Activated CD8-positive, alpha-beta T cell treated with anti-CD3 and anti-CD28 coated beads for 36 hours (primary cell): Measurements from ENCODE around the gene ZNF670. TPM values are rescaled to one million over a fixed set of nuclear protein-coding genes. Genes with fewer than 3 reads are reported as not detected.

ENCODE experiments used
- ATAC-seq: fragments of 200-7000 bp; cut with Tn5 transposase; one replicate; pipeline ENCODE4 v1.10.0; 2021; ENCODE audit warnings: mild to moderate bottlenecking, moderate library complexity
- CTCF ChIA-PET: fragments of 350-600 bp; sonication (Branson Sonifier 250); formaldehyde crosslinking; loops from one replicate; lab custom pipeline; 2021; ENCODE audit warnings: antibody characterized with exemption; lab: Charles Lee
- POLR2A ChIA-PET: fragments of 350-600 bp; sonication (Branson Sonifier 250); formaldehyde crosslinking; loops from one replicate; lab custom pipeline; 2021; ENCODE audit warnings: antibody characterized with exemption; lab: Charles Lee
- DNase-seq: peaks from one replicate; pipeline ENCODE4 v3.0.0-alpha.2; 2020
- H3K27ac Mint-ChIP-seq: one replicate; pipeline ENCODE4 v1.8.0; 2021; ENCODE audit warnings: mild to moderate bottlenecking, mixed read lengths
- H3K27me3 Mint-ChIP-seq: one replicate; pipeline ENCODE4 v1.8.0; 2021; ENCODE audit warnings: mixed read lengths
- H3K36me3 Mint-ChIP-seq: one replicate; pipeline ENCODE4 v1.8.0; 2021; ENCODE audit warnings: low read depth, mixed read lengths
- H3K4me1 Mint-ChIP-seq: one replicate; pipeline ENCODE4 v1.8.0; 2021; ENCODE audit warnings: low read depth, mixed read lengths
- H3K4me3 Mint-ChIP-seq: one replicate; pipeline ENCODE4 v1.8.0; 2021; ENCODE audit warnings: mild to moderate bottlenecking, moderate library complexity, mixed read lengths
- H3K9me3 Mint-ChIP-seq: one replicate; pipeline ENCODE4 v1.8.0; 2021; ENCODE audit warnings: mixed read lengths
- intact Hi-C: fragments of 100-400 bp; cut with micrococcal nuclease; formaldehyde crosslinking; loops from one replicate; pipeline ENCODE4 v1.10.0; 2022
- total RNA-seq, 2 experiments: library from RNA; stranded (reverse); gene quantifications; one replicate each; pipeline ENCODE4 v1.2.3, GENCODE V29; 2021
- TF ChIP-seq, protein P1 (sequence below): fragments of 200-600 bp; IDR thresholded peaks from one replicate; pipeline ENCODE4 v1.8.0; 2022; ENCODE audit warnings: antibody characterized with exemption, mild to moderate bottlenecking

ZNF670 gene
- total RNA-seq, 2 experiments from 2014 or later: 3.3 to 4.0 TPM

DNA sequence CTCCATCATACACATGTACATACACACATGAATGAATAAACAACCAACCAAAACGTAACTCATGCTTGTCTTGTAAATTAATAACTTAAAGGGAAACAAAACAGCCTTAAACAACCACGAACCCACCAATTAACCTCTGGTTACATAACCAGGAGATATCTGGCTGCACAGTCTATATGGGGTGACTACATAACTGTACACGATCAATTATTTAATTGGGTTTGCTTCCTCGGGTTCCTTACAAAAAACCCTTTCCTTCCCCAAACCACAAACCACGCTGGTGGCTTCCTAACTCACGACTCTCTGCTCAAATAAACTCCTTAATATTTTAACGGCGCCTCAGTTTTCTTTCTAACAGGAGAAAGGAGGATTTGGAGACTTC is 744 bp downstream of the ZNF670 start:
- intact Hi-C loops: no loop called here
- Mint-ChIP-seq H3K9me3 (peaks cover 18% of the 10 kb centered on the region), H3K36me3 (peaks cover 33% of the 10 kb centered on the region), H3K27me3 (peaks cover 5% of the 10 kb centered on the region), H3K4me3 (peak overlapping the region; percentile 84), H3K27ac (peak overlapping the region; percentile 90), H3K4me1 (peaks cover 30% of the 10 kb centered on the region)
- CTCF ChIA-PET: no interaction called here
- no peak for DNase-seq
- TF ChIP-seq, protein P1, sequence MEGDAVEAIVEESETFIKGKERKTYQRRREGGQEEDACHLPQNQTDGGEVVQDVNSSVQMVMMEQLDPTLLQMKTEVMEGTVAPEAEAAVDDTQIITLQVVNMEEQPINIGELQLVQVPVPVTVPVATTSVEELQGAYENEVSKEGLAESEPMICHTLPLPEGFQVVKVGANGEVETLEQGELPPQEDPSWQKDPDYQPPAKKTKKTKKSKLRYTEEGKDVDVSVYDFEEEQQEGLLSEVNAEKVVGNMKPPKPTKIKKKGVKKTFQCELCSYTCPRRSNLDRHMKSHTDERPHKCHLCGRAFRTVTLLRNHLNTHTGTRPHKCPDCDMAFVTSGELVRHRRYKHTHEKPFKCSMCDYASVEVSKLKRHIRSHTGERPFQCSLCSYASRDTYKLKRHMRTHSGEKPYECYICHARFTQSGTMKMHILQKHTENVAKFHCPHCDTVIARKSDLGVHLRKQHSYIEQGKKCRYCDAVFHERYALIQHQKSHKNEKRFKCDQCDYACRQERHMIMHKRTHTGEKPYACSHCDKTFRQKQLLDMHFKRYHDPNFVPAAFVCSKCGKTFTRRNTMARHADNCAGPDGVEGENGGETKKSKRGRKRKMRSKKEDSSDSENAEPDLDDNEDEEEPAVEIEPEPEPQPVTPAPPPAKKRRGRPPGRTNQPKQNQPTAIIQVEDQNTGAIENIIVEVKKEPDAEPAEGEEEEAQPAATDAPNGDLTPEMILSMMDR: no peak
- no peak for ATAC-seq
- POLR2A ChIA-PET: interaction anchor here (0.6 to 1.2 kb wide), 2 partner anchors 135 to 148 kb away, joined by 3 to 4 read pairs; no protein-coding TSS in a partner anchor

DNA sequence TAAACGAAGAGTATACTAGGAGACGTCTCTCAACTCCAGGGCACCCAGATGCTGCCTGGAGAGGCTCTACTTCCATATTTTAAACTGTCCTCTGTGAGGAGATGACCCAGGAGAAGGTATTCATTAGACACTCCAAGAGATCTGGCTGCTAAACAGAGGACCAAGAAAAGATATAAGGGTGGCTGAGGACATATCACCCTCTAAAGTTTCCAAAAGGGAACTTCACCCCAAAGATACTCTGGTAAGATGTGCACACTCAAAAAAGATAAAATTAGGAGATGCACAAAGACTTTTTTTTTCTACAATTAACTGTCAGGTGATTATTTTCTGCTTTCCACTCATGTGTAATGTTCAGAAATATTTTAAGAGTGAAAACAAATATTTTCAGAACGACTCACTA is 1.4 kb downstream of the ZNF670 start:
- intact Hi-C loops: no loop called here
- H3K27me3 Mint-ChIP-seq: peaks cover 2% of the 10 kb centered on the region
- POLR2A ChIA-PET: no interaction called here
- peak overlapping the region; percentile 84 for H3K4me3 Mint-ChIP-seq
- DNase-seq (no peak), ATAC-seq (no peak)
- H3K36me3 Mint-ChIP-seq: peaks cover 35% of the 10 kb centered on the region
- peaks cover 20% of the 10 kb centered on the region for H3K9me3 Mint-ChIP-seq
- TF ChIP-seq, protein P1: no peak
- CTCF ChIA-PET: no interaction called here
- H3K27ac Mint-ChIP-seq: peak overlapping the region; percentile 90
- H3K4me1 Mint-ChIP-seq: peaks cover 30% of the 10 kb centered on the region

DNA sequence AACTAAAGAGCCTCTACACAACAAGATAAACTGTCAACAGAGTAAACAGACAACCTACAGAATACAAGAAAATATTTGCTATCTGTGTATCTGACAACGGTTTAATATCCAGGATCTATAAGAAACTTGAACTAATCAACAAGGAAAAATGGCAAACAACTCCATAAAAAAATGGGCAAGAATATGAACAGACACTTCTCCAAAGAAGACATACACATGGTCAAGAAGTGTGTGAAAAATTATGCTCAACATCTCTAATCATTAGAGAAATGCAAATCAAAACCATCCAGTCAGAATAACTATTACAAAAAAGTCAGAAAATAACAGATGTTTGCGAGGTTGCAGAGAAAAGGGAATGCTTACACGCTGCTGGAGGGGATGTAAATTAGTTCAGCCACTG is 8.0 kb downstream of the ZNF670 start:
- Mint-ChIP-seq H3K27ac (no peak overlapping the region), H3K4me1 (peaks cover 4% of the 10 kb centered on the region), H3K36me3 (peaks cover 57% of the 10 kb centered on the region), H3K27me3 (no peaks in the 10 kb centered on the region), H3K9me3 (peaks cover 46% of the 10 kb centered on the region), H3K4me3 (no peak overlapping the region)
- ChIA-PET POLR2A (no interaction called here), CTCF (no interaction called here)
- no peak for DNase-seq
- intact Hi-C loops: no loop called here
- TF ChIP-seq, protein P1: no peak
- no peak for ATAC-seq

DNA sequence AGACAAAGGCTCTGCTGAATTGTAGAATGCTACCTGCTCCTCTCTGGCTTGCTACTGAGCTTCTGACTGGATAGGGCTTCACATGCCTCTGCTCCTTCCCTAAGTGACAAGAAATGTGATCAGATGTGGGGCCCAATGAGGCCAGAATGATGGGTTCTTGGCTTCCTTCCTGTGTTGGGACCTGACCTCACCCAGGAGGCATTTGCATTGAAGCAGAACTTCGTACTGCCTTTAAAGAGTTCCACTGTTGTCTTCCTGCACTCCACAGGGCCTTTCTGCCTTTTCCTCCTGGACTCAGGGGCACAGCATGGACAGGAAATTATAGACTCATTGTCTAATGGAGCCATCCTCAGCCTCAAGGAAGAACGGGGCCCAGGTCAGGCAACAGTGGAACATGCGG is 14.3 kb downstream of the ZNF670 start:
- H3K9me3 Mint-ChIP-seq: peaks cover 49% of the 10 kb centered on the region
- intact Hi-C loops: no loop called here
- ChIA-PET POLR2A (interaction anchor here (0.6 kb wide), 1 partner anchor 44 kb away, joined by 3 read pairs; no protein-coding TSS in a partner anchor), CTCF (no interaction called here)
- DNase-seq (no peak), ATAC-seq (no peak)
- H3K27ac Mint-ChIP-seq: no peak overlapping the region
- no peak overlapping the region for H3K4me3 Mint-ChIP-seq
- TF ChIP-seq, protein P1: no peak
- H3K4me1 Mint-ChIP-seq: peaks cover 3% of the 10 kb centered on the region
- H3K27me3 Mint-ChIP-seq: no peaks in the 10 kb centered on the region
- H3K36me3 Mint-ChIP-seq: peaks cover 62% of the 10 kb centered on the region

DNA sequence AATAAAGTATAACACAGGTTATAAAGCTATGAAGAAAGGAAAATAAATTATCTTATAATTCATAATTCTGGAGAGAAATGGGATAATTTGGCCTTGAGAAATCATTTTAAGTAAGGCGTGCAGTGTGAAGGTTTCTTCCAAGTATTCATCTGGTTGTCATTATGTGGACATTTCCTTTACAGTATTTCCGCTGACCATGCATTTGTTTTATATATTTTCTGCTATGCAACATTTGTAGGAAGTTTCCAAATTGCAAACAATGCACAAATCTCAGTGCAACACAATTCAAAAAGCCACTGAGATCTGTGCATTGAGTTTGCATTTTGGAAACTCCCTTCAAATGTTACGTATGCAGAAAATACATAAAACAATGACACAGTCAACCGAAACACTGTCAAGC is 17.8 kb downstream of the ZNF670 start:
- Mint-ChIP-seq H3K4me1 (peaks cover 10% of the 10 kb centered on the region), H3K27ac (no peak overlapping the region), H3K4me3 (no peak overlapping the region), H3K9me3 (peaks cover 56% of the 10 kb centered on the region), H3K36me3 (peaks cover 65% of the 10 kb centered on the region), H3K27me3 (no peaks in the 10 kb centered on the region)
- CTCF ChIA-PET: no interaction called here
- ATAC-seq (no peak), DNase-seq (no peak)
- intact Hi-C loops: no loop called here
- TF ChIP-seq, protein P1: no peak
- POLR2A ChIA-PET: no interaction called here
